Measurements from ENCODE around the gene ITM2B.
A peak's percentile ranks its signal among the peaks of the same experiment; 100 is the strongest.
"Not testable (repeated sequence)": the region's sequence is repeated elsewhere in the genome, so short reads cannot be mapped to it uniquely, and the experiment has no call there.

ITM2B gene

GRCh38 chr13:48230541-48230940 lies 2.5 kb upstream of the ITM2B start:
- DNase-seq: no peak

GRCh38 chr13:48231080-48231479 lies 1.9 kb upstream of the ITM2B start:
- no peak for DNase-seq

- DNase-seq: no peak
Observed at GRCh38 chr13:48231933-48232332, 1.1 kb upstream of the ITM2B start.

- DNase-seq: peak; percentile 50 to 83 (median 64)
Observed at GRCh38 chr13:48232420-48233045, 473 bp upstream of the ITM2B start.

GRCh38 chr13:48233889-48234488 lies 983 bp downstream of the ITM2B start:
- no peak for DNase-seq

GRCh38 chr13:48234566-48235340 lies 1.7 kb downstream of the ITM2B start:
- DNase-seq: peak in 1 of 3 experiments; percentile 4

- peak; percentile 2 to 37 (median 8) for DNase-seq
Observed at GRCh38 chr13:48235341-48236135, 2.5 kb downstream of the ITM2B start.

GRCh38 chr13:48236528-48237353 lies 3.7 kb downstream of the ITM2B start:
- DNase-seq: no peak

GRCh38 chr13:48239369-48239768 lies 6.4 kb downstream of the ITM2B start:
- not testable (repeated sequence) for DNase-seq

- no peak for DNase-seq
Observed at GRCh38 chr13:48241651-48242050, 8.6 kb downstream of the ITM2B start.

GRCh38 chr13:48242677-48243076 lies 9.7 kb downstream of the ITM2B start:
- no peak for DNase-seq

GRCh38 chr13:48244159-48244558 lies 11.2 kb downstream of the ITM2B start:
- no peak for DNase-seq

GRCh38 chr13:48246102-48246501 lies 13.1 kb downstream of the ITM2B start:
- DNase-seq: no peak

GRCh38 chr13:48249018-48249417 lies 16.0 kb downstream of the ITM2B start:
- DNase-seq: no peak

GRCh38 chr13:48251611-48252081 lies 18.6 kb downstream of the ITM2B start:
- no peak for DNase-seq

GRCh38 chr13:48252176-48252575 lies 19.2 kb downstream of the ITM2B start:
- DNase-seq: no peak

GRCh38 chr13:48253849-48254248 lies 20.8 kb downstream of the ITM2B start:
- DNase-seq: peak in 2 of 3 experiments; percentile 18 to 66

- DNase-seq: no peak
Observed at GRCh38 chr13:48255090-48255489, 22.1 kb downstream of the ITM2B start.

GRCh38 chr13:48255954-48256353 lies 22.9 kb downstream of the ITM2B start:
- DNase-seq: no peak

- no peak for DNase-seq
Observed at GRCh38 chr13:48258002-48258401, 25.0 kb downstream of the ITM2B start.

- DNase-seq: no peak
Observed at GRCh38 chr13:48258430-48258829, 25.4 kb downstream of the ITM2B start.

GRCh38 chr13:48260970-48261369 lies 28.0 kb downstream of the ITM2B start:
- no peak for DNase-seq
